ENCODE measurements around the gene CDKL2. TPM values are rescaled to one million over a fixed set of nuclear protein-coding genes. Genes with fewer than 3 reads are reported as not detected.

Gene CDKL2
- total and polyA plus RNA-seq, 8 donors: 0.19 to 11.6 (median 0.52) TPM; not detected in 2

DNA sequence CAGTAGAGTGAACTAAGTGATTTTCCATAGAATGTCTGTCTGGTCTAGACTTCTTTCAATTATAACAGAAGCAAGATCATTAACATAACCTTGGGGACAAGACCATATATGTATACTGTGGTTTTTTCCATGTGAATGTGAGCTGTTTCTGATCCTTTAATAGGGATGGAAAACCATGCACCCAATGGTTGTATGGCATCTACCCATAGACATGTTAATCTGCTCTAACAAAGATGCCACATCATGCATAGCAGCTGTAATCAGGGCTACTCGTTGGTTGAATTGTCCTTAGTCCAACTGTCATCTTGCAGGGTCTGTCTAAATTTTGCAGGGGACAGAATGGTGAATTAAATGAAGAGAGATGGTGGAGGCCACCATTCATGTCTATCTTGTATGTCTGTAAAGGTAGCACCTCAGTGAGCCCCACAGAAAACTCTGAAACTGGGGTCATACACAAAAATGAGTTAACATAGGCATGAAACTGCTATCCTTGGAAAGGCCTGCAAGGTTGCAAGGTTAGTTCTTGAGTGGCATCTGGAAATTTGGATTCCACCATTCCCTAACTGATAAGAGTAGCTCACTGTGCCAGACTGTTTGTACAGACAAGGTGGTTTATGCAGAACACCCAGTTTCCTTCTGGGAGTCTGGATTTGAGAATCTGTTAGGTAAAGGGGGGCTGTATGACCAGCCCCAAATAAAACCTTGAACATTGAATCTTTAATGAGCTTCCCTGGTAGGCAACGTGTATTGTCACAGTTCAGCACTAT lies 99.6 kb downstream of the CDKL2 start:
- no peak overlapping the region for H3K27ac ChIP-seq
- H3K4me1 ChIP-seq: no peaks in the 10 kb centered on the region
- H3K36me3 ChIP-seq: peaks cover 12 to 79% (median 78%) of the 10 kb centered on the region in 4 donors
- no peaks in the 10 kb centered on the region for H3K27me3 ChIP-seq
- 87 to 97% (median 96%) methylated on average over 2 of the region's 2 CpGs for WGBS, 5 donors
- no peak for DNase-seq
- TF ChIP-seq EP300 (IDR thresholded peaks at IDR 0.05) (no peak), POLR2A (IDR thresholded peaks at IDR 0.05) (no peak), CTCF (IDR thresholded peaks at IDR 0.05) (no peak), POLR2AphosphoS5 (IDR thresholded peaks at IDR 0.05) (no peak)
- peaks cover 0 to 21% (median 3%) of the 10 kb centered on the region in 4 donors for H3K9me3 ChIP-seq
- no peak overlapping the region for H3K4me3 ChIP-seq
- intact Hi-C loops (cut with DNase I; ENCODE audit: low total_unique reads): no loop called here

Small RNA genes within 50 kb of the gene (small RNA-seq; reads per million reads assigned to genes)
- gene RF00019: 0 reads per million in 4 donors

Other genes starting within 250 kb of the CDKL2 start
- 10 to 100 TPM in 4 of 5 donors, 1 to 10 TPM in 1; 5.8 to 36.0 (median 14.2) TPM for gene RCHY1, start 116.1 kb downstream of the CDKL2 start, total RNA-seq
- 10 to 100 TPM in 2 of 3 donors, 1 to 10 TPM in 1; 9.7 to 21.1 (median 17.1) TPM for gene RCHY1, start 116.1 kb downstream of the CDKL2 start, polyA plus RNA-seq
- gene THAP6, start 116.1 kb downstream of the CDKL2 start, total RNA-seq: 10 to 100 TPM in 3 of 5 donors, 1 to 10 TPM in 1, not detected in 1; 2.0 to 30.3 (median 18.3) TPM
- 1 to 10 TPM; 3.5 to 6.9 (median 5.8) TPM for gene THAP6, start 116.1 kb downstream of the CDKL2 start, polyA plus RNA-seq
- not detected for gene ODAPH, start 74.5 kb downstream of the CDKL2 start, total RNA-seq
- gene ODAPH, start 74.5 kb downstream of the CDKL2 start, polyA plus RNA-seq: under 1 TPM in 1 of 3 donors, not detected in 2; 0.28 TPM
- 100 to 1,000 TPM in 1 of 5 donors, 10 to 100 TPM in 4; 24.5 to 183 (median 50.1) TPM for gene G3BP2, start 42.9 kb upstream of the CDKL2 start, total RNA-seq
- gene G3BP2, start 42.9 kb upstream of the CDKL2 start, polyA plus RNA-seq: 10 to 100 TPM; 15.2 to 42.2 (median 30.6) TPM
- gene USO1, start 94.0 kb upstream of the CDKL2 start, total RNA-seq: 100 to 1,000 TPM in 3 of 5 donors, 10 to 100 TPM in 2; 20.6 to 120 (median 104) TPM
- 10 to 100 TPM; 23.0 to 31.3 (median 23.6) TPM for gene USO1, start 94.0 kb upstream of the CDKL2 start, polyA plus RNA-seq